DND-41 (cell line): ENCODE data around the gene ADORA2B.

Source experiments
- EZH2 ChIP-seq: IDR thresholded peaks from 3 replicates; pipeline ENCODE4 v1.6.1; 2012; ENCODE audit warnings: borderline replicate concordance, low read depth, mild to moderate bottlenecking, moderate library complexity, low read length, inconsistent platforms; ENCODE audit not compliant: severe bottlenecking
- TF ChIP-seq, protein P1 (sequence below): IDR thresholded peaks from 2 replicates; pipeline ENCODE4 v1.5.1; 2012; ENCODE audit warnings: borderline replicate concordance, low read length, moderate library complexity, mild to moderate bottlenecking; ENCODE audit not compliant: poor library complexity, severe bottlenecking; ENCODE audit errors: extremely low read depth

DNA sequence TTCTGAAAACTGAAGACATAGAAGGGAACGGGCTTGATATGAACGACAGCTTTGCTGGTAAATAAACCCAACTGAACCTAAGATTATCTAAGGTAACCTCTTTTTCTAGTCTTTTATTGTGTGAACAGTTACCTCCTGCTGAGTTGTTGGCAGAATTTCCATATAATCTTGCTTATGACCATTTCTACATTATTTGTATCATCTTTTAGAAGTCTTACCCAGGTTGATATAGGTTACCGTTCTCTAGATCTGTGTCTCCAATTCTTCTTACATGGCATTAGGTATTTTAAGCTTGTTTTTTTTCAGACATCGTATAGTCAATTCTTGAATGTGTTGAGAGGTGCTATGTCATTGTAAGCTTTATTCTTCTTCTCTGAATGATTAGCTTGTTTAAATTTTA, 79.0 kb downstream of the ADORA2B start:
- TF ChIP-seq, protein P1, sequence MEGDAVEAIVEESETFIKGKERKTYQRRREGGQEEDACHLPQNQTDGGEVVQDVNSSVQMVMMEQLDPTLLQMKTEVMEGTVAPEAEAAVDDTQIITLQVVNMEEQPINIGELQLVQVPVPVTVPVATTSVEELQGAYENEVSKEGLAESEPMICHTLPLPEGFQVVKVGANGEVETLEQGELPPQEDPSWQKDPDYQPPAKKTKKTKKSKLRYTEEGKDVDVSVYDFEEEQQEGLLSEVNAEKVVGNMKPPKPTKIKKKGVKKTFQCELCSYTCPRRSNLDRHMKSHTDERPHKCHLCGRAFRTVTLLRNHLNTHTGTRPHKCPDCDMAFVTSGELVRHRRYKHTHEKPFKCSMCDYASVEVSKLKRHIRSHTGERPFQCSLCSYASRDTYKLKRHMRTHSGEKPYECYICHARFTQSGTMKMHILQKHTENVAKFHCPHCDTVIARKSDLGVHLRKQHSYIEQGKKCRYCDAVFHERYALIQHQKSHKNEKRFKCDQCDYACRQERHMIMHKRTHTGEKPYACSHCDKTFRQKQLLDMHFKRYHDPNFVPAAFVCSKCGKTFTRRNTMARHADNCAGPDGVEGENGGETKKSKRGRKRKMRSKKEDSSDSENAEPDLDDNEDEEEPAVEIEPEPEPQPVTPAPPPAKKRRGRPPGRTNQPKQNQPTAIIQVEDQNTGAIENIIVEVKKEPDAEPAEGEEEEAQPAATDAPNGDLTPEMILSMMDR: no peak
- TF ChIP-seq EZH2: no peak
